Measurements from ENCODE around the gene WDFY4.

The WDFY4 gene

GRCh38 chr10:49023752-49024151 lies 339.1 kb downstream of the WDFY4 start:
- Histone ChIP-seq H3K4me1 (ENCODE audit: control insufficient read depth, insufficient read depth, low read length, unreplicated experiment) (no peaks in the 10 kb centered on the region), H3K27me3 (ENCODE audit: insufficient read depth, low read length) (no peaks in the 10 kb centered on the region), H3K4me3 (ENCODE audit: low read depth, low read length) (no peak overlapping the region), H2AFZ (ENCODE audit: low read length, unreplicated experiment) (no peak overlapping the region), H3K79me2 (ENCODE audit: control insufficient read depth, insufficient read depth, low read length, unreplicated experiment) (no peaks in the 10 kb centered on the region), H3K27ac (ENCODE audit: low read depth, low read length) (no peak overlapping the region), H3K36me3 (ENCODE audit: insufficient read depth, low read length) (no peaks in the 10 kb centered on the region)

GRCh38 chr10:49024484-49024883 lies 339.8 kb downstream of the WDFY4 start:
- no peaks in the 10 kb centered on the region for H3K4me1 ChIP-seq (ENCODE audit: control insufficient read depth, insufficient read depth, low read length, unreplicated experiment)
- no peak overlapping the region for H3K4me3 ChIP-seq (ENCODE audit: low read depth, low read length)
- no peaks in the 10 kb centered on the region for H3K79me2 ChIP-seq (ENCODE audit: control insufficient read depth, insufficient read depth, low read length, unreplicated experiment)
- H3K36me3 ChIP-seq (ENCODE audit: insufficient read depth, low read length) = no peaks in the 10 kb centered on the region
- H3K27ac ChIP-seq (ENCODE audit: low read depth, low read length) = no peak overlapping the region
- H3K27me3 ChIP-seq (ENCODE audit: insufficient read depth, low read length) = no peaks in the 10 kb centered on the region
- H2AFZ ChIP-seq (ENCODE audit: low read length, unreplicated experiment) = no peak overlapping the region

- H2AFZ ChIP-seq (ENCODE audit: low read length, unreplicated experiment) = no peak overlapping the region
- no peaks in the 10 kb centered on the region for H3K36me3 ChIP-seq (ENCODE audit: insufficient read depth, low read length)
- H3K27me3 ChIP-seq (ENCODE audit: insufficient read depth, low read length) = no peaks in the 10 kb centered on the region
- H3K79me2 ChIP-seq (ENCODE audit: control insufficient read depth, insufficient read depth, low read length, unreplicated experiment) = no peaks in the 10 kb centered on the region
- no peaks in the 10 kb centered on the region for H3K4me1 ChIP-seq (ENCODE audit: control insufficient read depth, insufficient read depth, low read length, unreplicated experiment)
- no peak overlapping the region for H3K4me3 ChIP-seq (ENCODE audit: low read depth, low read length)
- no peak overlapping the region for H3K27ac ChIP-seq (ENCODE audit: low read depth, low read length)
Measured at GRCh38 chr10:49025347-49025983, 340.8 kb downstream of the WDFY4 start.

- no peak overlapping the region for H2AFZ ChIP-seq (ENCODE audit: low read length, unreplicated experiment)
- no peaks in the 10 kb centered on the region for H3K36me3 ChIP-seq (ENCODE audit: insufficient read depth, low read length)
- H3K79me2 ChIP-seq (ENCODE audit: control insufficient read depth, insufficient read depth, low read length, unreplicated experiment) = no peaks in the 10 kb centered on the region
- H3K4me1 ChIP-seq (ENCODE audit: control insufficient read depth, insufficient read depth, low read length, unreplicated experiment) = no peaks in the 10 kb centered on the region
- no peak overlapping the region for H3K4me3 ChIP-seq (ENCODE audit: low read depth, low read length)
- no peak overlapping the region for H3K27ac ChIP-seq (ENCODE audit: low read depth, low read length)
- no peaks in the 10 kb centered on the region for H3K27me3 ChIP-seq (ENCODE audit: insufficient read depth, low read length)
Measured at GRCh38 chr10:49028639-49029038, 344.0 kb downstream of the WDFY4 start.

- Histone ChIP-seq H3K36me3 (ENCODE audit: insufficient read depth, low read length) (no peaks in the 10 kb centered on the region), H3K79me2 (ENCODE audit: control insufficient read depth, insufficient read depth, low read length, unreplicated experiment) (no peaks in the 10 kb centered on the region), H3K4me3 (ENCODE audit: low read depth, low read length) (no peak overlapping the region), H3K27me3 (ENCODE audit: insufficient read depth, low read length) (no peaks in the 10 kb centered on the region), H3K4me1 (ENCODE audit: control insufficient read depth, insufficient read depth, low read length, unreplicated experiment) (no peaks in the 10 kb centered on the region), H3K27ac (ENCODE audit: low read depth, low read length) (no peak overlapping the region), H2AFZ (ENCODE audit: low read length, unreplicated experiment) (no peak overlapping the region)
Measured at GRCh38 chr10:49029666-49030065, 345.0 kb downstream of the WDFY4 start.

Measured in ACC112 (cell line).